SHP77 treated with DMSO at 0.1 percent for 48 hours (cell line): ENCODE data around the gene ABHD10.

Experiments used
- DNase-seq: peaks from one replicate; lab custom pipeline; 2025; lab: John Stamatoyannopoulos, UW

ABHD10 gene

DNA sequence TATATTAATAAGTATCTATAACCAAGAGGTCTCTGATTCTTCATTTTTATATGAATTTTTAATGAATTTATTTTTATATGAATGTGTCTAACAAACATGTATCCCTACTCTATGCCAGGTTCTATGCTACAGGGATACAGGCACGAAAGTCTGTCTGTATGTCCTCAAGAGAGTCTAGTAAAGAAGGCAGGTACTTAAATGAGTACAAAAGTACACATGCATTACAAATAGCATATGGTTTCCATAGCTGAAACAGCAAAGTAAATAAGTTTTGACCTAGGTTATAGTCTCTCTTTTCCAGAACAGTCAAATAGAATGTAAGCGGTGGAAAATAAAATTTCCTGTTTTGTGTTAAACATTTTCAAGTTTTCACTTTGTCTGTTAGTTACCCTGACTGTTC, 13.3 kb upstream of the ABHD10 start:
- DNase-seq, result no peak

DNA sequence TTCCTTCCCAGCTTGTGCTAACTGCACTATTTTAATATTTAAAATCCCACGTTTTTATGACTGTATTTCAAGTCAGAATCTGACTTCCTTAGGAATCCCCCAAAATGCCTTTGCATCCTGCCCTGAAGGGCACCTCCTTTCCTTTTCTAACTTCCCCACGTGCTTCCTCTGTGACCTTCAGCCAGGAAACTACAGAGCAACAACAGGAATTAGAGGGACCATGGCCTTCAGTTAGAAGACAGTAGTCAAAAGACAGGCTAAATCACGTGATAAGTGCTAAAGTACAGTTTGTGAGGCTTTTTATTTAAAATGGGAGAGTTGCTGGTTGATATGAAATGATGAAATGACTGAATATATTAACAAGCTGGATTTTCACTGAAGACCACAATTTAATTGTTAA, 11.8 kb upstream of the ABHD10 start:
- DNase-seq, result no peak

DNA sequence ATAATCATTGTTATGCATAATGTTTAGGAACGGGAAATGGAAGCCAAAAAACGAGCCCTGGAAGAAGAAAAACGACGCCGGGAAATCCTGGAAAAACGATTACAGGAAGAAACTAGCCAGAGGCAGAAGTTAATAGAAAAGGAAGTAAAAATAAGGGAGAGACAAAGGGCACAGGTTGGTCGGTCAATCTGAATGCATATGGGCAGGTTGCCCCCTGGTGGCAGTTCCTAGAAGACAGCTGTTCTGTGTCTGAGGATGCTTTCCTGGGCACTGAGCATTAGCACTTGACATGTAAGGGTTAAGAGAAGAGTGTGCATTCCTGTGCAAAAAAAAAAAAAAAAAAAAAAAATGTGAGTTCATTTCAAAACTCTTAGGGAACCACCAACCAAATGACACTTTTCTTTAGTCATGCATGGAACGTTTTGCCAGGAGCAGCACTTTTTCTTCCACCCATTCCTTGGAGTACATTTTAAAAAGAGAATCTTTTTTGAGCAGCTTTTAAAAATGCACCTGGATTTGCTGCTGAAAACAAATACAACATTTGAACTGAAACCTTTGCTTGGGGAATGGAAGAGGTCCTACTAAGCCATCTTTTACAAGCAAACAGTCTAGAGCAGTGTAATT, 11.1 kb upstream of the ABHD10 start:
- DNase-seq, result peak; percentile 69

DNA sequence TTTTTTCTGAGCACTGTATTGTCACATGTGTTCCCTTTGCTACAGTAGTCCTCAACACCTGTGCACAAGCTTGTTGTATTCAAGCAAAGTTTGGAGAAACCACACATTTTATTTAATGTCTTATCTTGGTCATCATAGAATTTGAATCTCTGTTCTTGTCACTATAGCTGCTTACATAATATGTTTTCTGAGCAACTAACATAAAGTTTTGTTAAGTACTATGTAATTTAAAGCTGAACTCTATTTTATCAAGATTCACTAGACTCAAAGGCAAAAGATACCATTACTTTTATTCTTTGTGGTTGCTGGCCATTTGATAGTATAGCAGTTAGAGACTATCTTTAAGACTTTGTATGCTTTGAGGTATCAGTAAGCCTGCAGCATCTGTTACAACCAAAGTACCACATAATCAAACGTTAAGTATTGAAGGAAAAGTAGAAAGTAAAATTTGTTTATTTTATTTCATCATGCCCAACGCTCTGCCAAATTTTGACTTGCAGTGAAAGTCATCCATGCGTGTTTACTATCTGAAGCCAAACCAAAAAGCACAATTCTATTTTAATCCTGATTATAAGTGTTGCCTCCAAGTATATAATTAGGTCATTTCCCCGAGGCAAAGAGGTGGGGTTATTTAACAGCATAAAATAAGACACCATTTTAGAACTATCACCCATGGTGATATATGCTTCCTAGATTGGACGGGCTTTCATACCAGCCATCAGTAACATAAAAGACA, 10.3 kb upstream of the ABHD10 start:
- no peak for DNase-seq

DNA sequence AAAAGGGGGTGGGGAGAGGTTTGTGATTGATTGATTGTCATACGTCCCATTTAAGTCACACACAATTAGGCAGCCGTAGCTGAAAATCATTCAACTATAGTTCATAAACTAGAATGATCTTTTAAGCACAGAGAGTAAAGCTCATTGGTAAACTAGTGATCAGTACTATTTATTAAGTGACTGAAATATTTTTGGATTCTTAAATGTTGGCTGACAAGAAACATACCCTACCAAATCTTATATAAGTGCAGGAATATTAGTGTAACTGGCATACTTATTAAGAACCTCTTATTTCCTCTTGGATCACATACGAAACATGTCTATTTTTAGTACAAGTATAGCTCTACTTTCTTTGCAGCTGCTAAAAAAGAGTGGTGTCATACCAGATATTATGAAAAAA, 8.4 kb upstream of the ABHD10 start:
- no peak for DNase-seq

DNA sequence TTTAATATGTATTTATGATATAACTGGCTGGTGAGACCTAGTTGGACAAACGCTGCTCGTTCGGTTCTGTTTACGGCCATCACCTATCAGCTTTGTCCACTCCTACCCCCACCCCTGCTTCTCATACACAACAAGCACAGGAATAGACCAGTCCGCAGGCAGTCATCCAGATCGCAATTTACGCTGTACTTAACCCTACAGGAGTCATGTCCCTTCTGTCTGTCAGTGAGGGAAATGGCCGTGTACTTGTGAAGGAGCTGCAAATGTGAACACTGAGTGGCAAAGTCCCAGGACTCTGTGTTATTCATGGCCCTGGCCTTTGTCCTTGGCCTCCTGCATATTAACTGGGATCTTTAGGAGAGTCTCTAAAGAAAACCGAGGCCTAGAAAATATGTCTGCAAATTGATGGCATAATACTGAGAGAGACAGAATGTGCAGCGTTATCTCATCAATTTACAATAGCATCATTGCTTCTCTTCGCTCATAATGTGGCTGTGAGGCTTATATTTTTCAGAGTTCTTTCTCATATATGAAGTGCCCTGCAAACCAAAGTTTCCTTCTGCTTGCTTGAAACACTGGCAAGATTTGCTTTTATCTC, 7.2 kb upstream of the ABHD10 start:
- peak; percentile 68 for DNase-seq

DNA sequence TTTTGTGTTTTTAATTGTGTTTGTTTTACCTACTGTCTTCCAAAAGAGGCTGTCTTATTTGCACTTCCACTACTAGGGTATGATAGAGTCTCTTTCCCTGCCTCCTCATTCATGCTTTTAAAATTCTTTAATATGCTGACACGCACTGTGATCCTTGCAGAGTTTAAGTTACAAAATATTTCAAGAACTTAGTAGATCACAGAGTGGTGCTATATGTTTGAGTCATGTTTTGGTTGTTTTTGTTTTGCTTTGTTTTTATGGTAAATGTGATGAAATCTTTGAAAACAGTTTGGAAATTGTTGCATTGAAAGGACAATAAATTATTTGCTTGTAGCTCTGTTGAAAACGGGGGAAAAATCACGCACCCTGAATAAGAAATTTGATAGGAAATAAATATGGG, 5.9 kb upstream of the ABHD10 start:
- DNase-seq, result no peak

DNA sequence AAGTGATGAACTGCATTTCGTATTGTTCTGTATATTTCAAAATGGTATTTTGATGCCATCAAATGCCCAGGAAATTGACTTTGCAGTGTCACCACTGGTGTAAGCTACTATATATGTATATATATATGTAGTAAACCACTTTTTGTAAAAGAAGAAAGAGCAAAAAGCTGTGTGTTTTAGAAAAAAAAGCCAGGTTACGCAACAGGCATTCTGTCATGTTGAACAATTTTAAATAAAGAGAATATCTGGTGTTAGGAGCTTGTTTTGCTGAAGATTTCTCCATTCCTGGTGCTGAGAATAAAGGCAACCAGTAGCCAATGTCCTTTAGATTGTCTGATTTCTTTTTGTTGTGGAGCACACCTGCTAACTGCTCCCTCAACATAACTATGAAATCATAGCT, 3.7 kb upstream of the ABHD10 start:
- no peak for DNase-seq

DNA sequence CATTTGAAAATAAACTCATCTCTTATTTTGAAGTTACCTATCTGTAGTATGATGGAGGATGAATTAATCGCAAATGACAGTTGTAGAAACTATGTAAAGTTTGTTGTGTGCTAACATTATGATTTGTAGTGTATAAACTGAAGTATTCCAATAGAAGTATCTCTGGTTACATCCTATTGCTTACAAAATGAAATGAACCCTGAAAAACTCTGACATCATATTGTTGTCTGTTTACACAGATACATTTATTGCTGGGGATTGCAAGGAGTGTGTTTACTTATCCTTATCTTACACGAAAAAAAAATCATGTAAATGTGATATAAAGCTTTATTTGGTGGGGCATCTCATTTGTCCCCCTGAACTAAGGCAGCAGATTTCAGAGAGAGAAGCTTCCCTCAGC, 2.6 kb upstream of the ABHD10 start:
- DNase-seq, result peak; percentile 46

DNA sequence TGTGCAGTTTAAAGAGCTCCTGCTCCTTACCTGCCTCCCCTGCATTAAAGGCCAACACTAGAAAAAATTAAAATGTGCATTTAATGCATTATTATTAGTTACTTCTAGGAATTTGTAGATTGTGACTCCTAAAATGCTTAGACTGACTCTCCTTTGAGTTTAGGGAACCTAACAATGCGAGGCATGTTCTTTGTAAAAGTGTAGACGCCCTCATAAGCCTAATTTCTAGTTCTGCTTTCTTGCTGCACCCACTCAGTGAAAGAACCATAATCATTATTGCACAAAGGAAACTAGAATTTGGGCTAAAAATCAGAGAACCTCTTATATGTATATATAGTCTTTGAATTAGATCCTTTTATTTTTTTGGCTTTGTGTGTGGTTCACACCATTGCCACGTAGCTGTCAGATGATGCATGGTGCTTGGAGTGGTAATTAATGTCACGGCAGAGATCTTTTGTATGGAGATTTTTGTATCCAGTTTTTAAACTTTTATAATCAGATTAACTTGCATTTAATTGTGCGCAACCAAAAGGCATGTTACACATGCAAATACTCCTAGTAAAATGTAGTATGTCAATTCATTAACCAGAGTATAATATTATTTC, 710 bp downstream of the ABHD10 start:
- no peak for DNase-seq

DNA sequence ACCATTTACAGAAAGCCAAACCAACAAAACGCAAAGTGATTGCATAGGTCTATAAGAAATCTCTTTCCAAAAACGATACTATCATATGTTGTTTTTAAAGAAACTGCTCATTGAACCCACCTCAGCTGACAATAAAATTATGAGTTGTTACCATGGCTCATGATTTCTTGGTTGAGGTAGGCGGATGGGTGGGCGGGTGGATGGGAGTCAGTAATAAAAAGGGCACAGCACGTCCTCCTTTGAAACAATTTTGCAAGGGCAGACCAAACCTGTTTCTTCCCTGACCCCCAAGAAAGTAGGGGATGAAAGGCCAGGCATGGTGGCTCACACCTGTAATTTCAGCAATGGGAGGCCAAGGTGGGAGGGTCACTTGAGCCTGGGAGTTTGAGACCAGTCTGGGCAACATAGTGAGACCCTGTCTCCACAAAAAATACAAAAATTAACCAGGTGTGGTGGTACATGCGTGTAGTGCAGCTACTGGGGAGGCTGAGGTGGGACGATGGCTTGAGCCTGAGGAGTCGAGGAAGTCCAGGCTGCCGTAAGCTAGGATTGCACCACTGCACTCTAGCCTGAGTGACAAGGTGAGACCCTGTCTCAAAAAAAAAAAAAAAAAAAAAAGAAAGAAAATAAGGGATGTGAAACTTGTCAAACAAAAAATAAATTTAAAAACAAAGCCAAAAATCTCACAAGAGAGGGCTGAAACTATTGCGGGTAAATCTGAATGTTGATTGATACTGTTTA, 2.1 kb downstream of the ABHD10 start:
- DNase-seq, result no peak

DNA sequence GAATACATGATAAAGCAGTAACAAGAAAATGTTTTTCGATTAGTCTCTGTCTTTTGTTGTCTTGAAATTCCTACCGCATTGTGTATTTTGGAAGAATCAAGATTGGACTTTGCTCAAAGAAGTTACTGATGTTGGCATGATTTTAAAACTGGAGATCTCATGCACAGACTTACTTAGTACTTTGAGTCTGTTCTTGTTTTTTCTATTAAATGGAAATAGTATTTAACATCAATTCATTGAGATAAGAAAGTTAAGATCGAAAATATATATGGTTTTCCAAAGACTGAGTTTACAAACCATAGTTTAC, 2.6 kb downstream of the ABHD10 start:
- DNase-seq, result no peak

DNA sequence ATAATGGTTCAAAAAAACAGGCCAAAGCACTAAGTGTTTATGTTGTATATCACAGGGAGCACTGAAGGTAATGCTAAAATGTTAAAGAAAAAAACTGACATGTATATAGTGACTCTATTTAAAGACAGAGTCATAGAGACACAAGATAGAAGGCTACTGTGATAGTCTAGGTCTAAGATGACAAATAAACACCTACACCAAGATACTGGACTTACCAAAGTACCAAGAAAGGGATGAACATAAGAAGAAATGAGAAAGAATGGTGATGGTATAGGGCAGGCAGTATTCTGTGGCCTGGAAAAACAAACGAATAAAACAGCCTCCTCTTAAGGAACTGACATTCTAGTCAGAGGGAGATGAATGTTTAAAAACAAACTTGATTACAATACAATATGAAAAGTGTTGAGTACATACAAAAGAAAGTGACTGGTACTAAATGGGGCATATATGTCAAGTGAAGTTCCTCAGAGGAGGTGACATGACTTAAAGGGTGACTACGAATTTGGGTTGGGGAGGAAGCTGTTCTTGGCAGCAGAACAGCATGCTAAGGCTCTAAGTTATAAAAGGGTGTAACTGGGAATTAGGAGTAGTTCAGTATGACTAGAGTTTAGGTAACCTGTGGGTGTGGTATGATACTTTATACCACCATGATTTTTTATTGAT, 5.9 kb downstream of the ABHD10 start:
- DNase-seq, result no peak

DNA sequence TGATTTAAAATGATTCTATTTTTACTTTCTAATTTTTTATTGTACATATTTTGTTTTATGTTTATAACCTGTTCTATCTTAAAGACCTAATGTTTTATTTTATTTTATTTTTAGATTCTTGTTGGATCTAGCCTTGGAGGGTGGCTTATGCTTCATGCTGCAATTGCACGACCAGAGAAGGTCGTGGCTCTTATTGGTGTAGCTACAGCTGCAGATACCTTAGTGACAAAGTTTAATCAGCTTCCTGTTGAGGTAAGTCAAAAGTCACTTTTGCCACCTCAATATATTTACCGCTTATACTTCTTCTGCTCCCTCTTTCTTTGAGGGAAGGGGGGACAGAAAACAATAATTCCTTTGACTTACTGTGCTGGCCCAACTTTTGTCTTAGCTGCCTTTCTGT, 8.0 kb downstream of the ABHD10 start:
- DNase-seq, result no peak

DNA sequence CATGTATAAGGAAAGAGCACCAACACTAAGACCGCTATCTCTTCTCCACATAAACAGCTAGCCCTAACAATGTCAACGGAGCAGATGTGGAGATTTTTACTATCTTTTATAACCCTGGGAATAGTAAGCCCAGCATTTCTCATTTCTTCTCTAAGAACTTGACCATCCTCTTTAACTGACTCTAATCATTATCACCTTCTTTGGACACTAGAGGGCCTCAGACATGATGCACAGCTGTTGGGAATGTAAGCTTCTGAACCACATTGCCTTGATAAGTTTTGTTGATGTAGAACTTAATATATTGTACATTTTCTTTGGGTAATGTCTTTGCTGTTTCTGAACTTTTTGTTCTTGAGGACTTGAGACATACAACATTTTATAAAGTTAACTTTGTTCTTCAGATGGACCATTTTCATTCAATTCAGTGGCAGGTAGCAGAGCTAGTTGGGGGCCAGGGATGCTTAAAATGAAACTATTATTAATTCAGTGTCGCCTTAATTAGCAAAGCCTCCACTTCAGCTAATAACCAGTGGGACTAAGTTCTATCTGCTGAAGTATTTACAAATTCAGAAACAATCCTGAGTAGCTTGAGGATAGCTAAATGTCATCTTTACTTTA, 10.3 kb downstream of the ABHD10 start:
- no peak for DNase-seq

DNA sequence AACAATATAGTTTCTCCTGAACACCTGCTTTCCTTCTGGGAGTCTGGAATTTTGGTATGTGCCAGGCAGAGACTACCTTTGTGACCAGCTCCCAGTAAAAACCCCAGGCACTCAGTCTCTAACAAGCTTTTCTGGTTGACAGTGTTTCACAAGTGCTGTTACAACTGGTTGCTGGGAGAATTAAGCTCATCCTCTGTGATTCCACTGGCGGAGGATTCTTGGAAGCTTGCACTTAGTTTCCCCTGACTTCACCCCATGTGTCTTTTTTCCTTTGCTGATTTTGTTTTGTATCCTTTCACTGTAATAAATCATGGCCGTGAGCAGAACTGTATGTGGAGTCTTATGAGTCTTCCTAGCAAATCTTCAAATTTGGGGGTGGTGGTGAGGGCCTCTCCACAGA, 14.2 kb downstream of the ABHD10 start:
- no peak for DNase-seq

DNA sequence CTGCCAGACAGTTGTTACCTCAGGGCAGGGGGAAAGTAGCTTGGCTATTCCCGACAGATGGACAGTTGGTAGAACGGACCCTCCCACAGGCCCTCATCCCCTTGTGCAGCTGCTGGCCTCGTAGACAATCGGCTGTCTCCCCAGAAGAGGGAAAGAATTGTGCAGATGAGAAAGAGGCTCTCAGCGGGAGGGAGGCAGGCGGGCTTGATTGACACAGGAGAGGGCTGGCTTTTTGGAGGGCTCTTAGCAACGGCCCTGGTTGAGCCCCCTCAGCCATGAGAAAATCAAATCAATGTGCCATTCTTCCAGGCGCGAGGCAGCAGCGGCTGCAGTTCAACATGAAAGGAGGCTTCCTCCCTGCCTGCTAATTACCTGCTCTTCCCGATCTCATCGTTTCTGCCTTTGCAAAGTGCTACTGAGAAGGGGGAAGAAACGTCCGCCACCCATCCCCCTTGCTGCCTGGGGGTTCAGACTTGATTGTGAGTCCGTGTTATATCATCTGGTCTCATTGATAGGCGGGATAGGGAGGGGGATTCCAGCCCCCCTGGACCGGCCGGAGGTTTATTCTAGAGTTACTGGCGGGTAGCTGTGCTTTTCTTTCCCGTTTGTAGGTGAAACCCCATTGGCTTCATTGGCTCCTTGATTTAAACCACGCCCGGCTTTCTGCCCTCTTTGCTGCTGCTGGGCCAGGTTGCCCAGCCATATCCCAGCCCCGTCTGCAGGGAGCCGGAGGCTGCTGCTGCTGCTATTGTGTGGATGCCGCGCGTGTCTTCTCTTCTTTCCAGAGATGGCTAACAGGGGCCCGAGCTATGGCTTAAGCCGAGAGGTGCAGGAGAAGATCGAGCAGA, 20.0 kb downstream of the ABHD10 start, which contains the start of gene TAGLN3:
TAGLN3 (plus strand) TSS at position 287 of the 848 bp plus-strand sequence; CDS start at position 788, 501 bp downstream.
- peak; percentile 75 for DNase-seq

DNA sequence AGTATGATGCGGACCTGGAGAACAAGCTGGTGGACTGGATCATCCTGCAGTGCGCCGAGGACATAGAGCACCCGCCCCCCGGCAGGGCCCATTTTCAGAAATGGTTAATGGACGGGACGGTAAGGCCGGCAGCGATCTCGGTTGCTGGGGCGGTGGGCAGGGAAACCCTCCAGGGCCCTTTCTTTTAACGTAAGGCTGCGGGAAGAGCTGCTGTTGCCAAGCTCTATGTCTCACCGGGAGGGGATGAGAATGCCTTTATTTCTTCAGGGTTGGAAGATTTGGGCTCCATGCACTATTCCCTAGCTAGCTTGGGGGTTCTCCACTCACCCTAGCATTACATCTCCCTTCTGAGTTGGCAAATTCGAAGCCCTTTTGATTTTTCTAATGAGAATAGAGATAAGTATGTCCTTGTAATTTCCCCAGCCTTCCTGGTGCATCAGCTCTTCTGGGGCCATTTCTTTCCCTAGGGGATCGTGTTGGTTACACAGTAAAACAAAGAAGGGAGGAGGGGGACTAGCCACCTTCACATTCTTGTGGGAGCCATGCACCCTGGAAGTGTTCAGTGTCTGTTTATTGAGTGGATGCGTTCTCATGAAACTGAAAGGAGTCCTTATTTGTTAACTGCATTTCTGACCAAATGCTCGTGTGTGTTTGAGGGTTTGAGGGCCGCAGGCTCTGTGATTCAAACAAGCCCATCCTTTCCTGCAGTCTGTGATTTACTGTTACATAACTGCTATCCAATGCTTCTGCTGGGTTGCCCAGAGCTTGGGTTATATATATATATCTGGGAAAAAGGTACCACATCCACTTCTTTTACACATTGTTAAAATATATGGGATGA, 20.9 kb downstream of the ABHD10 start:
- no peak for DNase-seq

DNA sequence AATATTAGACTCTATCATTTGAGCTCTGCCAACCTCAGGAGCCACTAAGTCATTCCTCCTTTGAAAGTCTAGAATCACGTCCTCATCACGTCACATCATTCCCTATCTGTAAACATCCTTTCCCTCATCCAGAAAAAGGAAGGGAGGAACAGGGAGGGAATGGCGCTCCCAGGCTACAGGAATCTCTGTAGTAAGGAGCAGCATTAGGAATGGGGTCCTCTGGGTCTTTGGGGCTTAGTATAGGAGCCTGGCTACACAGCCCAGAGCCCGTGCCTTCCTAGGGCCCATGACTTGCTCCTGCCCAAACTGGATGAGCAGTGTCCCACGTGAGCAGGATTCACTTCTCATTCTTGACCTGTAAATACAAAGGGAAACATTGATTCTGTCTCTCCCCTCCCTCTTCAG, 21.5 kb downstream of the ABHD10 start:
- DNase-seq, result no peak

DNA sequence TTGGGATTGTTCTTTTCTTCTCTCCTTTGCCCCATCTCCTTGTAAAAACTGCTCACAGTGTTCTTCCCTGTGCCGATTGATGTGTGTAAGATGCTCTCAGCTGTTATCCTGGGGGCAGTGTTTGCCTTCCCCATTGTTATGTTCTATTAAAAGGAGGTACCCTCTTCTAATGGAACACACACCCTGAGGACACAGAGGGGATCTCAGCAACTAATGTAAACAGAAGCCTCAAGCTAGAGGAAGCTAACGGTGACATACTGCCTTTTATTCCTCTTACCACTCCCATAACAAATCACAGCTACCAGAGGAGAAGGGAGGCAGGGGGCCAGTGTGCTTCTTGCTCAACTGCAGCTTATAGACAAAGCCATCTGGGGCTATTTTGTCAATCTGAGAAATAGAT, 22.1 kb downstream of the ABHD10 start:
- DNase-seq, result no peak
